Measurements from ENCODE around the gene S100A1.
A peak's percentile ranks its signal among the peaks of the same experiment; 100 is the strongest.
"Not testable (repeated sequence)": the region's sequence is repeated elsewhere in the genome, so short reads cannot be mapped to it uniquely, and the experiment has no call there.

The S100A1 gene

GRCh38 chr1:153633161-153633753 is 5.0 kb downstream of the S100A1 start:
- DNase-seq = no peak

DNA sequence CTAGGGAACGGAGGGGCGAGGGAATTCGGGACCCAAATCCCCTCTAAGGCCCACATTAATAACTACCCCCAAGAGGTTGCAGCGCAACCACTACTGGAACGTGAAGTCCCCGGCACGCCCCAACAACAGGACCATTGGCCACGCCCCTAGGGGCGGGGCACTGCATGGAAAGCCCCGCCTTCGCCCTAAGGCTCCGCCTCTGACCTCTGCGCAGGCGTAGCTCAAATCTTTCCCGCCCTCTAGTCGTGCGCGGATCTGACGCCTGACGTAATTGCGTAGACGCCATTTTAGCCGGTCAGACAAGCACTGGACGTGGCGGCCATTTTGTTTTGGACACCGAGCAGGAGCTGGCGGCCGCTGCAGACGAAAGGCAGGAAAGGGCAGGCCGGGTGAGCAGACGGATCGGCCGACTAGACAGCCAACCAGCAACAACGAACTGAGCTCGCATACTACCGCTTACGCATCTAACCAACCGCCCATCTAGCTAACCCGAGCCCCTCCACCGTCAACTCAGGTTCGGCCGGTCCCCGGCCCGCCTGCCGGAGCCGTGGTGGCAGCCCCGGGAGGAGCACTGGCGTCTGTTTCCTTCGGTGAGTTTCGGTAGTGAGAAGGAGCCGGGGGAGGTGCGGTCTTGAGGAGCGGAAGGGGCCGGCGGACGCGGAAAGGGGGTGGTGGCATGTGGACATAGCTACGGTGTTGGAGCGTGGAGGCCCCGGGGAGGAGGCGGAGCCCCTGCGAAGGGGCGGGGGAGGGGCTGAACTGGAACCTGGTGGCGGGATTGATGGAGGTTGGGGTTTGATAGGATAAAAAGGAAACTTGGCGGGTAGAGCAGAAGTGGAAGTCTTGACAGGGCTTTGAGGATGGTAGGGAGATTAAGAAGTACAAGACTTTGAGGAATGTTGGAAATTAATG is 5.8 kb downstream of the S100A1 start, which contains the start of gene CHTOP:
TSS of gene CHTOP (plus strand) at position 313 of the 912 bp plus-strand sequence. CDS start 2,523 bp downstream, outside the sequence.
- DNase-seq = peak; percentile 99 to 100

- DNase-seq = no peak
Measured at GRCh38 chr1:153635872-153636271, 7.6 kb downstream of the S100A1 start.

- no peak for DNase-seq
Measured at GRCh38 chr1:153636312-153636711, 8.1 kb downstream of the S100A1 start.

- DNase-seq = no peak
Measured at GRCh38 chr1:153638261-153638660, 10.0 kb downstream of the S100A1 start.

GRCh38 chr1:153639280-153639679 is 11.0 kb downstream of the S100A1 start:
- DNase-seq = no peak

DNA sequence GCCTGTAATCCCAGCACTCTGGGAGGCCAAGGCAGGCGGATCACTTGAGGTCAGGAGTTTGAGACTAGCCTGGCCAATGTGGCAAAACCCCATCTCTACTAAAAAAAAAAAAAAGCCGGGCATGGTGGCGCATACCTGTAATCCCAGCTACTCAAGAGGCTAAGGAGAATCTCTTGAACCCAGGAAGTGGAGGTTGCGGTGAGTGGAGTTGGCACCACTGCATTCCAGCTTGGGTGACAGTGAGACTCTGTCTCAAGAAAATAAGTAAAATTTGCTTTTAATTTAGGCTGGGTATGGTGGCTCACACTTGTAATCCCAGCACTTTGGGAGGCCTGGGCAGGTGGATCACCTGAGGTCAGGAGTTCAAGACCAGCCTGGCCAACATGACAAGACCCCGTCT is 12.0 kb downstream of the S100A1 start:
- DNase-seq = not testable (repeated sequence)

GRCh38 chr1:153640861-153641260 is 12.6 kb downstream of the S100A1 start:
- DNase-seq = no peak

GRCh38 chr1:153642161-153642560 is 13.9 kb downstream of the S100A1 start:
- no peak for DNase-seq

DNA sequence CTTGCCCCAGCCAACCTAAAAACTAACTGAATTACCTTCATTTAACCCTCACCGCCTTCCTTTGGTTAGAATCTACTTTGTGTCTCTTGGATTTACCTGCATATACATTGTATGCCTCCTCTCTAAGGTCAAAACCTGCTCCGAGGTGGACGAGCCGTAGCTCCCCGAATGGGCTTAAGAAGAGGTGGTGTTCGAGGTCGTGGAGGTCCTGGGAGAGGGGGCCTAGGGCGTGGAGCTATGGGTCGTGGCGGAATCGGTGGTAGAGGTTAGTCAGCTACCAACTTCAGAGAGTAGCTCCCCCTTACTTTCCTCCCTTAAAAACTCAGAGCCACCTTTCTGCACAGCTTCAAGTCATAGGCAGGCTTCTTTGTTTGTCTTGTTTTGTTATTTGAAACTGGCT is 14.9 kb downstream of the S100A1 start:
- no peak for DNase-seq

GRCh38 chr1:153643816-153644215 is 15.6 kb downstream of the S100A1 start:
- DNase-seq = no peak

GRCh38 chr1:153646672-153647345 is 18.6 kb downstream of the S100A1 start:
- no peak for DNase-seq

DNA sequence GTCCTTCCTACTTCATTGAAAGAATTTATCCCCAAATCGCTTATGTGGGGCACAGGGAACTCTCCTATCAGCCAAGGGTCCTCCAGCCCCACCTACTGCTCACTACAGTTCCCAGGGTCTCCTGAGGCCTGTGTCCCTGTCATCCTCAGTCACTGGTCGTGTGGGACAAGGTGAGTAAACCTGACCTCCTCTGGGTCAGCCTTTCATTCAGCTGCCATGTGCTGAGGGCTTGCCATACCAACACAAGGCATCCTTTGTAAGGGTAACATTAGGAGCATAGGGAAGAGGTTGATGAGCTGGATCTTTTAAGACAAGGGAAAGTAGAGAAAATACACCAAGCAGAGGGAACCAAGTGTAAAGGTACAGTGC is 19.1 kb downstream of the S100A1 start:
- DNase-seq = no peak

- DNase-seq = no peak
Measured at GRCh38 chr1:153648000-153648643, 19.9 kb downstream of the S100A1 start.

DNA sequence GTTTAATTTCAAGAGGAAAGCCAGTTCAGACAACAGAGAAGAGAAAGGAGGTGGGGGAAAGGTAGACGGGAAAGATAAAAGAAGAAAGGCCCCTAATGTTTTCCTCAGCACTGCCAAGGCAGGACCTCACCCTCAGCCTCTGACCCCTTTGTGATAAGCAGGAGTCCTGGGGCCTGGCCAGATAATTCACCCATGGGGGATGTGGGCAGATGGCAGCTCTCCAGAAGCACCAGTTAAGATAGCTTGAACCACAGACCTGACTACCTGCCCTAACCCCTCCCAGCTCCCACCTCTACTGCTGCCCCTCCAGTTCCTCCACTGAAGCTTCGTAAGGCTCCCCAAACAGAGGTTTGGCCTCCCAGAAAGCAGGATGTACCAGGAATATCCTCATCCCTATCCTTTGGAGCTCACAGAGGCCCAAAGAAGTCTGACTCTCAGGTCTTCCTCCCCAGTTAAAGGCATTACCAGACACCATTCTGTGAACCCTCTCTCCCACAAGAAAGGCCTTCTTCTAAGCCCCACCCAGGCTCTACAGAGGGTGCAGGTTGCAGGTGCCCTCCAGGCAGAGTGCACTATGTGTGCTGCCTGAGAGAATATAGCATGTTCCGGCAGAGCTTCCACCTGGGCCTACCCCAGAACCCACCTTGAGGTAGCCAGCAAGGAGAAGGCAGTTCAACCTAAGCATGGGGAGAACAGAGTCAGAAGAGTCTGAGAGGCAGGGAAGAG is 21.1 kb downstream of the S100A1 start:
- no peak for DNase-seq

GRCh38 chr1:153649863-153650235 is 21.6 kb downstream of the S100A1 start:
- no peak for DNase-seq

DNA sequence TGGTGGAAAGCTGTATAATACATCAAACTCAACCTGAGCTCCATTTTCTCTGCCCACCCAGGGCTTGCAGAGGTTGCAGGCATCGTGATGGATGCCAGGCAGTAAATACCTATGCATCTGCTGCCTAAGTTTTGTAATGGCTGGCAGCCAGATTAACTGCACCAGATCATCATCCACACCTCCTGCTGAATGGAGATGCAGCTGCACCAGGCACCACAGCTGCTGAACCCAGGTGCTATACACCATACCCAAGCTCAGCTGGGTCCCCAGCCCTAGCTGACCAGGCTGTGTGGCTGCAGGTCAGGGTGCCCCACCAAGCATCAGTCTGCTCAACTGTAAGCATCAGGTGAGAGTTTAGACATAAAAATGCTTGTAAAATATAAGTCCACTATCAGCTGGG is 23.5 kb downstream of the S100A1 start:
- no peak for DNase-seq

DNA sequence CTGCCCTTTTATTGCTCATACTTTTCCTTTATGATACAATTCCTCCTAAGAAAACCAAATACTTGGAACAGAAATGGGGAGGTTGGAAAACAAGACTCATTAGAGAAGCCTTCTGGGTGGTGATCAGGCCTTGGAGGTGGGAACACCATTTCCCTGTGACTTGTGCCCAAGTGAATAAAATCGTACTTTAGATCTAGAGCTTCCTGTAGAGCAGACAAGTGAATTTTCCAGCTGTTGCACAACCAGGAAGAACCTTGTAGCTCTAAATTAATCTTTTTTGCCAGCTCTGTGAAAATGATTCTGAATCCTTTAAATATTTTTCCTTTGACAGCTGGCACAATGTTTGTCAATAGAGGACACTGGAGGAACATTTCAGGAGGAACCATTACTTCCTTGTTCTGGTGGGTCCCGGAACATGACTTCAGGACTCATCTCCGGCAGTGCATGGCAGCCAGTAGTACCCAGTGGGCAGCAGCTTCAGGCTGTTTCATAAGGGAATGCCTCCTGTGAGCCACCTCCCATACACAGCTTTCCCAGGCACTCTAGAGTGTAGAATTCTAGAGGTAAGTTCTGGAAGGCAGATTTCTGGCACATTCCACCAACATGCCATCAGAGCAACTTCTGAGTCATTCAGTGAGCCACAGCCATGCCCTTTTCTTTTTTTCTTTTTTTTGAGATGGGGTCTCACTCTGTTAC is 24.7 kb downstream of the S100A1 start:
- no peak for DNase-seq

GRCh38 chr1:153655333-153655732 is 27.1 kb downstream of the S100A1 start:
- DNase-seq = no peak

GRCh38 chr1:153658400-153659174 is 30.4 kb downstream of the S100A1 start, which contains the start of gene SNAPIN:
SNAPIN (plus strand) TSS chr1:153658703; CDS start chr1:153658744, 41 bp downstream.
- DNase-seq = peak; percentile 96

DNA sequence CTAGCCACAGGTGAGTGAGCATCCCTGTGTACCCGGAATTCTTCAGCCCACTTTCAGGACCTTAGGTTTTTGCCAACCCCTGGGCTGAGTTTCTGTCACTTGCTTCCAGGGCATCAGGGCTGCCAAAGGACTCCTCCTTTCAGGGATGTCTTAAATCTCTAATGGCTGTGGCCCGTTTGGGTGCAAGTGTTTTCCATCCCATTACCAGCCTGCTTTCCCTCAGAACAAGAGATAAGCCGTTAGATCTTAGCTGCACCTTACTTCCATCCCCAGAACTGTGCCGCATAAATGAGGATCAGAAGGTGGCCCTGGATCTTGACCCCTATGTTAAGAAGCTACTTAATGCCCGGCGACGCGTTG is 30.9 kb downstream of the S100A1 start:
- no peak for DNase-seq
